Smooth muscle cell (in vitro differentiated cells): ENCODE measurements around the gene MARCHF9. TPM values are rescaled to one million over a fixed set of nuclear protein-coding genes. Genes with fewer than 3 reads are reported as not detected.

Experiments used
- DNase-seq: peaks from one replicate; lab custom pipeline; 2025; ENCODE audit not compliant: unreplicated experiment; lab: John Stamatoyannopoulos, UW
- H2AFZ ChIP-seq: fragments of 200-600 bp; sonication (generic); 2 replicates; pipeline ENCODE4 v1.6.0; 2016; ENCODE audit warnings: antibody characterized with exemption, low read depth, mild to moderate bottlenecking
- H3F3A ChIP-seq: fragments of 200-600 bp; sonication (generic); 2 replicates; pipeline ENCODE4 v1.6.0; 2017; ENCODE audit warnings: antibody characterized with exemption, low read depth
- H3K27ac ChIP-seq: fragments of 200-600 bp; sonication (generic); 2 replicates; pipeline ENCODE4 v1.5.1; 2016; ENCODE audit warnings: low read depth, mild to moderate bottlenecking
- H3K27me3 ChIP-seq: fragments of 200-600 bp; sonication (generic); 2 replicates; pipeline ENCODE4 v1.6.1; 2016; ENCODE audit warnings: low read depth, mild to moderate bottlenecking
- H3K36me3 ChIP-seq: fragments of 200-600 bp; sonication (generic); 2 replicates; pipeline ENCODE4 v1.5.1; 2016; ENCODE audit warnings: low read depth
- H3K4me1 ChIP-seq: fragments of 200-600 bp; sonication (generic); 2 replicates; pipeline ENCODE4 v1.5.1; 2016; ENCODE audit warnings: low read depth
- H3K4me2 ChIP-seq: fragments of 200-600 bp; sonication (generic); 2 replicates; pipeline ENCODE4 v1.6.0; 2016; ENCODE audit warnings: mild to moderate bottlenecking
- H3K4me3 ChIP-seq: fragments of 200-600 bp; sonication (generic); 2 replicates; pipeline ENCODE4 v1.5.1; 2016; ENCODE audit warnings: mild to moderate bottlenecking
- H3K79me2 ChIP-seq: fragments of 200-600 bp; sonication (generic); 2 replicates; pipeline ENCODE4 v1.6.0; 2016; ENCODE audit warnings: low read depth, mild to moderate bottlenecking
- H3K9ac ChIP-seq: fragments of 200-600 bp; sonication (generic); 2 replicates; pipeline ENCODE4 v1.6.0; 2016; ENCODE audit warnings: low read depth
- H3K9me3 ChIP-seq: fragments of 200-600 bp; sonication (generic); replicated peaks from 2 replicates; pipeline ENCODE4 v1.5.1; 2016; ENCODE audit warnings: low read depth
- H4K20me1 ChIP-seq: fragments of 200-600 bp; sonication (generic); 2 replicates; pipeline ENCODE4 v1.6.0; 2016; ENCODE audit warnings: low read depth
- CTCF ChIP-seq: fragments of 200-600 bp; sonication (generic); IDR thresholded peaks from 2 replicates; pipeline ENCODE4 v1.5.1; 2017; ENCODE audit warnings: borderline replicate concordance, mild to moderate bottlenecking, antibody characterized with exemption; ENCODE audit not compliant: insufficient read depth, poor library complexity, severe bottlenecking
- WGBS: methylation state at CpG from one replicate; pipeline ENCODE4 v1.1.7; 2016; ENCODE audit warnings: low lambda C conversion rate; 5-methylcytosine and 5-hydroxymethylcytosine counted together
- polyA plus RNA-seq: library from polyadenylated mRNA; unstranded; fragments of >200 nt; fragmentation: Nextera tagmentation; extraction: Ambion mirVana; gene quantifications from 2 replicates; pipeline ENCODE4 v1.2.1, GENCODE V29; 2016
- total RNA-seq: library from RNA; depleted of rRNA; stranded (reverse); fragments of >200 nt; gene quantifications from 2 replicates; pipeline ENCODE4 v1.2.3, GENCODE V29; 2014

The MARCHF9 gene
- total and polyA plus RNA-seq, 2 experiments from 2014 or later = 3.7 to 8.6 TPM

- no peaks in the 10 kb centered on the region for H3K9me3 ChIP-seq
- H3F3A ChIP-seq = peaks cover 19% of the 10 kb centered on the region
- WGBS = 96% methylated on average over 15 of the region's 15 CpGs
- H2AFZ ChIP-seq = no peak overlapping the region
- no peak for DNase-seq
- peak overlapping the region; percentile 92 for H3K4me2 ChIP-seq
- H3K4me3 ChIP-seq = peak overlapping the region; percentile 62
- peaks cover 19% of the 10 kb centered on the region for H3K4me1 ChIP-seq
- H4K20me1 ChIP-seq = no peaks in the 10 kb centered on the region
- H3K27me3 ChIP-seq = peaks cover 15% of the 10 kb centered on the region
- peaks cover 23% of the 10 kb centered on the region for H3K79me2 ChIP-seq
- peak overlapping the region; percentile 91 for H3K27ac ChIP-seq
- TF ChIP-seq CTCF = no peak
- H3K36me3 ChIP-seq = no peaks in the 10 kb centered on the region
- peak overlapping the region; percentile 93 for H3K9ac ChIP-seq
Observed at GRCh38 chr12:57750561-57751431, 4.1 kb upstream of the MARCHF9 start.

GRCh38 chr12:57751432-57751787 is 3.5 kb upstream of the MARCHF9 start:
- Histone ChIP-seq H3K4me1 (peaks cover 21% of the 10 kb centered on the region), H3K4me3 (peak overlapping the region; percentile 62), H3K79me2 (peaks cover 23% of the 10 kb centered on the region), H4K20me1 (no peaks in the 10 kb centered on the region), H3K9ac (peak overlapping the region; percentile 93), H2AFZ (no peak overlapping the region), H3K9me3 (no peaks in the 10 kb centered on the region), H3K27ac (peak overlapping the region; percentile 91), H3F3A (peaks cover 13% of the 10 kb centered on the region), H3K36me3 (no peaks in the 10 kb centered on the region), H3K4me2 (peak overlapping the region; percentile 92), H3K27me3 (peaks cover 21% of the 10 kb centered on the region)
- DNase-seq = no peak
- no peak for TF ChIP-seq CTCF
- 25% methylated on average over 8 of the region's 8 CpGs for WGBS

- peaks cover 27% of the 10 kb centered on the region for H3K27me3 ChIP-seq
- peak within 1 kb of the TSS; percentile 62 for H3K4me3 ChIP-seq
- no peaks in the 10 kb centered on the region for H3K36me3 ChIP-seq
- H3K79me2 ChIP-seq = peaks cover 23% of the 10 kb centered on the region
- H3K9ac ChIP-seq = peak within 1 kb of the TSS; percentile 93
- no peaks in the 10 kb centered on the region for H3K9me3 ChIP-seq
- peaks cover 23% of the 10 kb centered on the region for H3K4me1 ChIP-seq
- H3K4me2 ChIP-seq = peak within 1 kb of the TSS; percentile 92
- H3F3A ChIP-seq = peaks cover 10% of the 10 kb centered on the region
- 2% methylated on average over 47 of the region's 58 CpGs for WGBS
- TF ChIP-seq CTCF = no peak
- H2AFZ ChIP-seq = peak within 1 kb of the TSS; percentile 23
- peak; percentile 95 for DNase-seq
- peak within 1 kb of the TSS; percentile 91 for H3K27ac ChIP-seq
- H4K20me1 ChIP-seq = no peaks in the 10 kb centered on the region
Observed at GRCh38 chr12:57751788-57752667, 2.9 kb upstream of the MARCHF9 start, which contains the start of gene CDK4. TSS of gene CDK4 (minus strand) at chr12:57752310. CDS start at chr12:57751717, 593 bp downstream.
